GM19395 (cell line): Measurements from ENCODE around the gene MAP3K21.

Source experiments
- ATAC-seq: cut with Tn5 transposase; IDR thresholded peaks from one replicate; pipeline ENCODE4 v1.9.1; 2021; ENCODE audit warnings: mild to moderate bottlenecking, moderate library complexity; ENCODE audit not compliant: unreplicated experiment

Gene MAP3K21

GRCh38 chr1:233323718-233324117 is 3.8 kb upstream of the MAP3K21 start:
- ATAC-seq = no peak

DNA sequence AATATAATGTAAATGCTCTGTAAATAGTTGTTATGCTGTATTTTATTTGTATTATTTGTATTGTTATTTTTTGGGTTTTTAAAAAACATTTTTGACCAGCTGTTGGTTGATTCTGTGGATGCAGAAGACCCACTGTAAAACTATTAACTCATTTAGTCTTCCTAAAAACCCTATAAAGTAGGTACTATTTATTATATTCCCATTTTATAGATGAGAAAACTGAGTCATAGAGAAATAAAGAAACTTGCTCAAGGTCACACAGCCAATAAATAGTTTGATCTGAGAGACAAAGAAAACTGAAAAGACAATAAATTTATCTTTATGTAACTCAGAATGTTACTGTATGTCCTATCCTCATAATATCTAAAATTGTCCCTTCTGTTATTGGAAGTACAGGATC is 1.2 kb upstream of the MAP3K21 start:
- no peak for ATAC-seq

GRCh38 chr1:233326811-233327650 is 493 bp upstream of the MAP3K21 start:
- peak; percentile 74 for ATAC-seq

DNA sequence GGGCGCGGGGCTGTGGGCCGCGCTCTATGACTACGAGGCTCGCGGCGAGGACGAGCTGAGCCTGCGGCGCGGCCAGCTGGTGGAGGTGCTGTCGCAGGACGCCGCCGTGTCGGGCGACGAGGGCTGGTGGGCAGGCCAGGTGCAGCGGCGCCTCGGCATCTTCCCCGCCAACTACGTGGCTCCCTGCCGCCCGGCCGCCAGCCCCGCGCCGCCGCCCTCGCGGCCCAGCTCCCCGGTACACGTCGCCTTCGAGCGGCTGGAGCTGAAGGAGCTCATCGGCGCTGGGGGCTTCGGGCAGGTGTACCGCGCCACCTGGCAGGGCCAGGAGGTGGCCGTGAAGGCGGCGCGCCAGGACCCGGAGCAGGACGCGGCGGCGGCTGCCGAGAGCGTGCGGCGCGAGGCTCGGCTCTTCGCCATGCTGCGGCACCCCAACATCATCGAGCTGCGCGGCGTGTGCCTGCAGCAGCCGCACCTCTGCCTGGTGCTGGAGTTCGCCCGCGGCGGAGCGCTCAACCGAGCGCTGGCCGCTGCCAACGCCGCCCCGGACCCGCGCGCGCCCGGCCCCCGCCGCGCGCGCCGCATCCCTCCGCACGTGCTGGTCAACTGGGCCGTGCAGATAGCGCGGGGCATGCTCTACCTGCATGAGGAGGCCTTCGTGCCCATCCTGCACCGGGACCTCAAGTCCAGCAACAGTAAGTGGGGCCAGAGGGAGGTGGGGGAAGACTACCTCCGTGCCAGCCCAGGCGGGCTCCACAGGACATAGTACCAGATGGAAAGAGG is 808 bp downstream of the MAP3K21 start:
- peak; percentile 33 for ATAC-seq

DNA sequence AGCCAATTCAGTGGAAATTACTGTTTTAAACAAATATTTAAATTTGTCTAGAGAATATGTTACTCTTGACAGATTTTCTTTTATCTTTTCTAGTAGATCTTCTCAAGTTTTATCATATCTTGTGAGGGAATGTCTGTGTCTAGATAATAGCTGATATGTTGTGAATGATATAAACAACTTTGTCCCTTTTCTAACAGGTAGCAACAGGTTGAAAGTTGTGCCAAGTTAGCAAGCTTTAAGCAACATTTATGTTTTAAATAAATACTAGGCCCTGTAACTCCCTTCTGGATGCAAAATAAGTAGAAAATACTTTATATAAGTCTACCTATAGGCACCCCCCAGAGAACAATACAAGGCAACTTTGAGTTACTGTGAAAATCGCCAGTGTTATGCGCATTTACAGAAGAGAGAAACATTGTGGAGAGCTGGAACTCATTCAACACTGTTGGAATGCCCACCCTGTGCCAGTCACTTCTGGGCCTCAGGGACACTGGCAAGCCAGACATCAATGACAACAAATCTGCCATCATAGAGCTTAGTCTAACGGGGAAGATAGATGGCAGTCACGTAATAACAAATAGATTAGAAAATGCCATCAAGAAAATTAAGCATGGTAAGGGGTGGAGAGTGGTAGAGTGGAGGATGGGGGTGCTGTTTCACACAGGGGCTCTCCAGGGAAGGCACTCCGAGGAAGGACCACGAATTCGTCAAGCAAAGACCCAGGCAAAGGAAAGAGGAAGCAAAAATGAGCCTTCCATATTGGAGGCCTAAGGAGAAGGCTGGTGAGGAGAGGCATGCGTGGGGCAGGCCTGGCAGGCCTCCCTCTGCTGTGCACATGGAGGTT is 4.4 kb downstream of the MAP3K21 start:
- ATAC-seq = no peak

- ATAC-seq = no peak
Measured at GRCh38 chr1:233333086-233333485, 5.6 kb downstream of the MAP3K21 start.

- no peak for ATAC-seq
Measured at GRCh38 chr1:233334092-233334491, 6.6 kb downstream of the MAP3K21 start.

DNA sequence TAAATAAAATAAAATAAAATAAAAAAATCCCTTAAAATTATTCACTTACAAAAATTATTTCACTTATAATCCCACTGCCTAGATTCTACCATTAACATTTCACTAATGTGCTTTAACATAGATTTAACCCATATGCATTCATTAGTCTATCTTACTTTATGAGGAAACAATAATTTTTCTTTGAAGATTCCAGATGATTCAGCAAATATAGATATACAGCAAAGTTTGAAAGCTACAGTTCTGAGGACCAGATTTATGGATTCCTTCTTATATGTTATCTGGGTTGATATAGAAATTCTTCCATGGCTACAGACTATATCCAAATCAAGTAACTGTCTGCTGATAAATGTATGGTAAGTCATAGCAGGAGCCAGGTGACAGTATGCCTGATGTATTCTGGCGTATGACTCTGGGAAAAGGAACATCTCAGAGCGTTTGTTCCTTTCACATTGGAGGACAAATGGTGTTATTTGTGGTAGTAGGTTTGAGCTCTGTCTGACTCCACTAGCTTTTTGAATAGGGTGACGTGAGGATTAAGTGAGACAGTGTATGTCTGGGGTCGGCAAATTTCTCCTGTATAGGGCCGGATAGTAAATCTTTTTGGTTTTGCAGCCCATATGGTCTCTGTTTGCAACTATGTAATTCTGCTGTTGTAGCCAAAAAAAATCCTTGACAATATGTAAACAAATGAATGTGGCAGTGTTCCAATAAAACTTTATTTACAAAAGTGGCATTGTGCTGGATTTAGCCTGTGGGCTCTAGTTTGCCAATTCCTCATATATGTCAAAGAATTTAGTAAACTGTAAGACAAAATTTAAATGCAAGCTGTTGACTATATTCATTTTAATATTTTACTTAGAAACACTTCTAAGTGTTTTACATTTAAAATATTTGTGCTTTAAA is 9.3 kb downstream of the MAP3K21 start:
- no peak for ATAC-seq

GRCh38 chr1:233337505-233337904 is 10.0 kb downstream of the MAP3K21 start:
- ATAC-seq = no peak

- ATAC-seq = no peak
Measured at GRCh38 chr1:233338102-233338501, 10.6 kb downstream of the MAP3K21 start.

- ATAC-seq = no peak
Measured at GRCh38 chr1:233340031-233340555, 12.6 kb downstream of the MAP3K21 start.

DNA sequence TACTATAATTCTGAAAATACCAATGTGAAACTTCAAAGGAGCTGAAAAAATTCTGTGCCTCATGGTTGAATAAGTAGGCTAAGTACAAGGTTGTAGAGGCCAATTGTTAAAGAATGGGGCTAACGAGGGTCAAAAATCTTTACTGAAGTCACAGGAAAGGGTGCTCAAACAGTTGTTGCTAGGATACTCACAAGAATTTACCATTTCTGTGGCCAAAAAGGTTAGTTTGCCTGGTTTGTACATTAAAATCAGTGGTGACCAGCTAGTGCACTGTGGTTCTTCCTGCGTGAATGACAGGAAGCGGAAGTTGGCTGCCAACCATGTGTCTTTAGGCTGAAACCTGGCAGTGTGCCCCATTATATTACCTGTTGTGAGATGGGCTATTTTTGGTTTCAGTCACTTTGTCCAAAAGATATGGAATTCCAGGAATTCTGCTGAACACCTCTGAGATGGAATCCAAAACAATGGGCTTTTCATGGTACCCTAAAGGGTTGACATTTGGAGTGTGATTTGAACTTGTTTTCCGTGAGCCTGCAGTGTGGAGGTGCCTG is 13.5 kb downstream of the MAP3K21 start:
- no peak for ATAC-seq

DNA sequence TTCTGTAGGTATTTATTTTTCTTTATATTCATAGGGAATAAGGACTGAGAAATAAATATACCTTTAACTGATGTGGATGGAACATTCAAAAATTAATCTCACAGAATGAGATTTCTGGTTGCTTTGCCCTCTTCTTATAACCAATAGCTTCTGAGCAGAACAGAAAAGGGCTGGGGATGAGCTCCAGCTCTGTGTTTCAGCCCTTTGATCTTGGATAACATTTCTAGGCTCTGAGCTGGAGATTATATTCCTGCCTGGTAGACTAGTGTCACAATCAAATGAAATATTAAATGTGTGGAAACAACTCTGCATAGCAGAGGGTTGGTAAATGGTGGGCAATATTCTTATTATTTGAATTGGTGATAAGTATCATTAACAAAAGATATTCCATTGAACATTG is 14.6 kb downstream of the MAP3K21 start:
- no peak for ATAC-seq

DNA sequence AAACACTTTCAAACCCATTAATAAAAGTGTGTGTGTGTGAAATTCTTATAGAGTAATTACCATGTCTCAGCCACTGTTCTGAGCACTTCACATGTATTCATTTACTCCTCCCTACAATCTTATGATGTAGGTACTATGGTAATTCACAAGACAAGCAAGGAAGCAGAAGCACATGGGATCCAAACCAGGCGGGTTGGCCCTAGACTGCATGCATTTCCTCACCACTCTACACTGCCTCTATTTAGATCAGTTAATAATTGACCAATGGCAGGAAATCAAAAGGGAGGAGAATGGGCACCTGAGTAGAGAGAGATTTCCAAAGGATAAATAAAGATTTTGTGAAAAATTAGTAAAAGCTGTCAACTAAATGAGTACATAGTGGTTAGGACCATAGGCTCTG is 15.7 kb downstream of the MAP3K21 start:
- ATAC-seq = no peak

DNA sequence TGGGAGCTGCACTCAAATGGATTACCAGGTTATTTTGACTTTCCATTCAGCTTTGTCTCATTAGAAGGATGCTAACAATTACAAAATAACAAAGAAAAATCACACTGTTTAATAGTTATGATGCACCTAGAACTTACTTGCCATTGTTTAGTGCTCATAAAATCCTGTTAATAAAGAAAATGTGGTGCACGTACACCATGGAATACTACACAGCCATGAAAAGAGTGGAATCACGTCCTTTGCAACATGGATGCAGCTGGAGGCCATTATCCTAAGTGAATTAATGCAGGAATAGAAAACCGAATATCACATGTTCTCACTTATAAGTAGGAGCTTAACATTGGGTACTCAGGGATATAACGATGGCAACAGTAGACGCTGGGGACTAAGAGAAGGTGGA is 19.8 kb downstream of the MAP3K21 start:
- ATAC-seq = no peak

DNA sequence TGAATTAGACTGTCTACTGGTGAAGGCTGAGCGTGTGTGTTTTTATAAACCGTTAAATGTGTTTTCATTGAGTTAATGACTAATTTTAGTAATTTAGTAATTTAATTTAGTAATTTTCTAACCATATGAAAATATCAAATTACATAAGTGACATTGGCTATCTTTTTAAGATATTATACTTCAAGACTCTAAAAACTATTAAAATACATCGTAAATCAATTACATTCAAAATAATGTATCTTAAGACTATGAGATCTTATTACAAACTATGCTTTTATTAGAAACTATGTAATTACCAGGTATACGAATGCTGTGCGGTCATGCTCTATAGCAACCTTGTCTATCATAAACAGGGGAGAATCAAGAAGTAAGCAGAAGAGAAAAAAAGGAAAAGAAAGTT is 21.6 kb downstream of the MAP3K21 start:
- ATAC-seq = no peak

GRCh38 chr1:233354983-233355382 is 27.5 kb downstream of the MAP3K21 start:
- ATAC-seq = no peak

DNA sequence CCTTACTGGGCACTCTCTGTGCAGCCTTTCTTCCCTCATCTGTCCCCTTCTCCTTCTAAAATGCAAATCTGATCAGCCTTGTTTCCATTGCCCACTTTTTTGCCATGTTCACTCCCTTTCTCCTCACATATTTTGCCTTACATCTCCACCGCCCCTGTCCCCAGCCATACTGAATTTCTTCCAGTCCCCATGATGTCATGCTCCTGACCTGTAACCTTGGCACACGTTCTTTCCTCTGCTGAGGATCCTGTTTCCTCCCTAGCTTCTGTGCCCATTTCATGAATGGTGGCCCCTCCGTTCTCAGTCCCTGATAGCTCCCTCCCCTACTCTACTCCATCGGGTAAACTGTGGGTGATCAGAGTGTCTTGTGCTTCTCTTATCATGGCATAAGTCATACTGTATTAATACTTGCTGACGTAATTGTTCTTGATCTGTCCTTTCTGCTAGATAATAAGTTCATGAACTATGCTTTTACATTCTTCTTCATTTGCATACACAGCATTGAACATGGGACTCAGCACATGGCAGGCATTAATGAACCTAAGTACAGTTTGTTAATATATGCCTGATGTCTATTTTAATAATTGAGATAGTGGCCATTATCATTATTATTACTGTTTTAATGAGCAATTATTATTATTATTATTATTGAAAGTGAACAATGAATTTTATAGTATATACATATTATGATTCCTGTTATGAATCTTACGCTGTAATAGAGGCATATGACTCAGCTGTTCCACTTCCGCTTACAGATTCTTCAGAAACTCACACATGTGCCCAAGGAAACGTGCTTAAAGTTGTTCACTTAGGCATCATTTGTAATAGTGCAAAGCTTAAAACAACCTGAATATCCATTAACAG is 28.5 kb downstream of the MAP3K21 start:
- peak; percentile 90 for ATAC-seq

DNA sequence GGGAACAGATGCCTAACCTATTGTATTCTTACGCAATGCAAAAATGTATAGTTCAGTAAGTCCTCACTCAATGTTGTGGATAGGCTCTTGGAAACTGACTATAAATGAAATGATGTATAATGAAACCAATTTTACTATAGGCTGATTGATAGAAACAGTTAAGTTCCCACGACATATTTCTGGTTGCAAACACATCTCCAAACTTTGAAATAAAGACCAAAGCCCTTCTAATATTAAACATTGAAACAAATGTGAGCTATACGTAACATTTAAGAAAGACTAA is 29.1 kb downstream of the MAP3K21 start:
- peak; percentile 39 for ATAC-seq
